Vagina (tissue), 2 donors: ENCODE measurements around the gene JADE2.

Experiments
- POLR2AphosphoS5 ChIP-seq, 2 donors: sonication (generic); formaldehyde crosslinking; IDR thresholded peaks; one replicate each; pipeline ENCODE4 v1.9.0; 2017; ENCODE audit warnings: antibody characterized with exemption in 2 of 2, mild to moderate bottlenecking in 2 of 2, low read depth in 1 of 2; ENCODE audit not compliant: insufficient read depth in 1 of 2
- TF ChIP-seq, protein P1 (sequence below), 3 experiments: fragments of 450-650 bp in 2 of 3; fragments of 200-600 bp in 1 of 3; sonication (generic) in 1 of 3; IDR thresholded peaks; one replicate each; pipeline ENCODE4 v1.5.1; 2017 to 2019; ENCODE audit warnings: antibody characterized with exemption in 3 of 3, mild to moderate bottlenecking in 2 of 3, moderate library complexity in 2 of 3

DNA sequence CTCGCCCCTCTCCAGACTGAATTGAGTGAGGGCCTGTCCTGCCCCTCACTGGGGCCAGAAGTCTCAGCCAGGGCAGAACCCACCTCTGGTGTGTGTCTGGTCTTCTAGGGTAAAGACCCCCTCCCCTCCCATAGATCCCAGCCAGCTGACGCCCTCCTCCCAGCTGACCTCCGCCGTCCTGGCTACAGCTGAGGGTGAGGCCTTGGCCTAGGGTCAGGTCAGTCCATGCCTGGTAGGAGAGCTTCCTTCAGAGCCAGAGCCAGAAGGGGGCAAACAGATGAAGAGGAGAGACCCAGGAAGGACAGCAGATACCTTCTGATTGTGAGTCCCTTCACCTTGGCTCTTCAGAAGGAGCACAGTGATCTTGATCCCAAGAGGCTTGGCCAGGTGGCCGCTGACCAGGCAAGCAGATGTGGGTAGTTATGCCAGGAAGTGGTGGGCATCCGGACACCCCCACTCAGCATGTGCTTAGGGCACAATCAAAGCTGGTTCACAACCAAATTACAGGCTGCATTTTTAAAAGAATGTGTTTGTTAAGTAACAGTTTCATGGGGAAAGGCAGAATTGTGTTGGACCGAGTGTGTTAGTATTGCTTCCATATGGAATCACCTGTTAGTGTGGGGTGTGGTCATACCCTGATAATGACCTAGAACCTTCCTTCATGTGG, 29.9 kb downstream of the JADE2 start:
- TF ChIP-seq, protein P1, sequence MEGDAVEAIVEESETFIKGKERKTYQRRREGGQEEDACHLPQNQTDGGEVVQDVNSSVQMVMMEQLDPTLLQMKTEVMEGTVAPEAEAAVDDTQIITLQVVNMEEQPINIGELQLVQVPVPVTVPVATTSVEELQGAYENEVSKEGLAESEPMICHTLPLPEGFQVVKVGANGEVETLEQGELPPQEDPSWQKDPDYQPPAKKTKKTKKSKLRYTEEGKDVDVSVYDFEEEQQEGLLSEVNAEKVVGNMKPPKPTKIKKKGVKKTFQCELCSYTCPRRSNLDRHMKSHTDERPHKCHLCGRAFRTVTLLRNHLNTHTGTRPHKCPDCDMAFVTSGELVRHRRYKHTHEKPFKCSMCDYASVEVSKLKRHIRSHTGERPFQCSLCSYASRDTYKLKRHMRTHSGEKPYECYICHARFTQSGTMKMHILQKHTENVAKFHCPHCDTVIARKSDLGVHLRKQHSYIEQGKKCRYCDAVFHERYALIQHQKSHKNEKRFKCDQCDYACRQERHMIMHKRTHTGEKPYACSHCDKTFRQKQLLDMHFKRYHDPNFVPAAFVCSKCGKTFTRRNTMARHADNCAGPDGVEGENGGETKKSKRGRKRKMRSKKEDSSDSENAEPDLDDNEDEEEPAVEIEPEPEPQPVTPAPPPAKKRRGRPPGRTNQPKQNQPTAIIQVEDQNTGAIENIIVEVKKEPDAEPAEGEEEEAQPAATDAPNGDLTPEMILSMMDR (IDR thresholded peaks at IDR 0.05) = no peak
- TF ChIP-seq POLR2AphosphoS5 (IDR thresholded peaks at IDR 0.05; ENCODE audit: insufficient read depth in 1 of 2, low read depth in 1 of 2) = no peak
